ENCODE data around the gene KIAA0930.
"Not testable (repeated sequence)": the region's sequence is repeated elsewhere in the genome, so short reads cannot be mapped to it uniquely, and the experiment has no call there.

The KIAA0930 gene

GRCh38 chr22:45201678-45202332 lies 38.9 kb downstream of the KIAA0930 start:
- DNase-seq (ENCODE audit: insufficient read length) (no peak), FAIRE-seq (no peak)
- TF ChIP-seq POLR2A (IDR thresholded peaks at IDR 0.05; ENCODE audit: low read depth, low read length) (no peak), POLR2AphosphoS5 (IDR thresholded peaks at IDR 0.05; ENCODE audit: low read depth, low read length) (no peak), TAF1 (IDR thresholded peaks at IDR 0.05; ENCODE audit: borderline replicate concordance, low read depth, low read length) (no peak)

GRCh38 chr22:45200860-45201511 lies 39.7 kb downstream of the KIAA0930 start:
- TF ChIP-seq POLR2A (IDR thresholded peaks at IDR 0.05; ENCODE audit: low read depth, low read length) (no peak), TAF1 (IDR thresholded peaks at IDR 0.05; ENCODE audit: borderline replicate concordance, low read depth, low read length) (no peak), POLR2AphosphoS5 (IDR thresholded peaks at IDR 0.05; ENCODE audit: low read depth, low read length) (no peak)
- FAIRE-seq = no peak
- no peak for DNase-seq (ENCODE audit: insufficient read length)

- FAIRE-seq (no peak), DNase-seq (ENCODE audit: insufficient read length) (no peak)
- no peak for TF ChIP-seq POLR2AphosphoS5 (IDR thresholded peaks at IDR 0.05; ENCODE audit: low read depth, low read length)
- no peak for TF ChIP-seq TAF1 (IDR thresholded peaks at IDR 0.05; ENCODE audit: borderline replicate concordance, low read depth, low read length)
- no peak for TF ChIP-seq POLR2A (IDR thresholded peaks at IDR 0.05; ENCODE audit: low read depth, low read length)
Measured at GRCh38 chr22:45200230-45200629, 40.5 kb downstream of the KIAA0930 start.

GRCh38 chr22:45199723-45200122 lies 41.0 kb downstream of the KIAA0930 start:
- FAIRE-seq (no peak), DNase-seq (ENCODE audit: insufficient read length) (no peak)
- TF ChIP-seq POLR2A (IDR thresholded peaks at IDR 0.05; ENCODE audit: low read depth, low read length) (no peak), TAF1 (IDR thresholded peaks at IDR 0.05; ENCODE audit: borderline replicate concordance, low read depth, low read length) (no peak), POLR2AphosphoS5 (IDR thresholded peaks at IDR 0.05; ENCODE audit: low read depth, low read length) (no peak)

- FAIRE-seq (no peak), DNase-seq (ENCODE audit: insufficient read length) (no peak)
- TF ChIP-seq TAF1 (IDR thresholded peaks at IDR 0.05; ENCODE audit: borderline replicate concordance, low read depth, low read length) = no peak
- no peak for TF ChIP-seq POLR2A (IDR thresholded peaks at IDR 0.05; ENCODE audit: low read depth, low read length)
- TF ChIP-seq POLR2AphosphoS5 (IDR thresholded peaks at IDR 0.05; ENCODE audit: low read depth, low read length) = no peak
Measured at GRCh38 chr22:45198463-45198795, 42.3 kb downstream of the KIAA0930 start.

GRCh38 chr22:45197606-45198462 lies 42.9 kb downstream of the KIAA0930 start:
- TF ChIP-seq POLR2AphosphoS5 (IDR thresholded peaks at IDR 0.05; ENCODE audit: low read depth, low read length) = no peak
- no peak for TF ChIP-seq POLR2A (IDR thresholded peaks at IDR 0.05; ENCODE audit: low read depth, low read length)
- TF ChIP-seq TAF1 (IDR thresholded peaks at IDR 0.05; ENCODE audit: borderline replicate concordance, low read depth, low read length) = no peak
- no peak for FAIRE-seq
- DNase-seq (ENCODE audit: insufficient read length) = no peak

GRCh38 chr22:45196926-45197605 lies 43.6 kb downstream of the KIAA0930 start:
- TF ChIP-seq POLR2A (IDR thresholded peaks at IDR 0.05; ENCODE audit: low read depth, low read length) (no peak), POLR2AphosphoS5 (IDR thresholded peaks at IDR 0.05; ENCODE audit: low read depth, low read length) (no peak), TAF1 (IDR thresholded peaks at IDR 0.05; ENCODE audit: borderline replicate concordance, low read depth, low read length) (no peak)
- DNase-seq (ENCODE audit: insufficient read length) = no peak
- FAIRE-seq = no peak

- no peak for FAIRE-seq
- TF ChIP-seq TAF1 (IDR thresholded peaks at IDR 0.05; ENCODE audit: borderline replicate concordance, low read depth, low read length) (no peak), POLR2A (IDR thresholded peaks at IDR 0.05; ENCODE audit: low read depth, low read length) (no peak), POLR2AphosphoS5 (IDR thresholded peaks at IDR 0.05; ENCODE audit: low read depth, low read length) (no peak)
- no peak for DNase-seq (ENCODE audit: insufficient read length)
Measured at GRCh38 chr22:45196308-45196707, 44.4 kb downstream of the KIAA0930 start.

- FAIRE-seq (no peak), DNase-seq (ENCODE audit: insufficient read length) (no peak)
- TF ChIP-seq TAF1 (IDR thresholded peaks at IDR 0.05; ENCODE audit: borderline replicate concordance, low read depth, low read length) = no peak
- TF ChIP-seq POLR2A (IDR thresholded peaks at IDR 0.05; ENCODE audit: low read depth, low read length) = no peak
- TF ChIP-seq POLR2AphosphoS5 (IDR thresholded peaks at IDR 0.05; ENCODE audit: low read depth, low read length) = no peak
Measured at GRCh38 chr22:45195616-45196015, 45.1 kb downstream of the KIAA0930 start.

GRCh38 chr22:45194686-45195085 lies 46.0 kb downstream of the KIAA0930 start:
- DNase-seq (ENCODE audit: insufficient read length) (no peak), FAIRE-seq (no peak)
- TF ChIP-seq POLR2A (IDR thresholded peaks at IDR 0.05; ENCODE audit: low read depth, low read length) (no peak), POLR2AphosphoS5 (IDR thresholded peaks at IDR 0.05; ENCODE audit: low read depth, low read length) (no peak), TAF1 (IDR thresholded peaks at IDR 0.05; ENCODE audit: borderline replicate concordance, low read depth, low read length) (no peak)

- TF ChIP-seq POLR2A (IDR thresholded peaks at IDR 0.05; ENCODE audit: low read depth, low read length) = no peak
- no peak for TF ChIP-seq TAF1 (IDR thresholded peaks at IDR 0.05; ENCODE audit: borderline replicate concordance, low read depth, low read length)
- no peak for TF ChIP-seq POLR2AphosphoS5 (IDR thresholded peaks at IDR 0.05; ENCODE audit: low read depth, low read length)
- DNase-seq (ENCODE audit: insufficient read length) (no peak), FAIRE-seq (no peak)
Measured at GRCh38 chr22:45192701-45193187, 48.0 kb downstream of the KIAA0930 start.

- not testable (repeated sequence) for FAIRE-seq; DNase-seq (ENCODE audit: insufficient read length)
Measured at GRCh38 chr22:45191746-45192145, 48.9 kb downstream of the KIAA0930 start.

Measured in GM12892 (cell line).